Endothelial cell of umbilical vein (primary cell): Measurements from ENCODE around the gene PTGFRN. TPM values are rescaled to one million over a fixed set of nuclear protein-coding genes. Genes with fewer than 3 reads are reported as not detected.

ENCODE experiments used
- BruUV-seq: library from RNA; stranded (reverse); fragments of 400-500 nt; replicated peaks from 2 replicates; lab custom pipeline; 2021; lab: Mats Ljungman, UMichigan
- CTCF ChIA-PET: fragments of 300-600, 350-600 bp; sonication (Branson Sonifier 250); formaldehyde crosslinking; loops from one replicate; lab custom pipeline; 2021; ENCODE audit warnings: antibody characterized with exemption, inconsistent platforms; lab: Charles Lee
- POLR2A ChIA-PET: fragments of 300-600, 350-600 bp; sonication (Branson Sonifier 250); formaldehyde crosslinking; loops from one replicate; lab custom pipeline; 2021; ENCODE audit warnings: antibody characterized with exemption, inconsistent platforms; lab: Charles Lee
- DNase-seq: peaks from one replicate; pipeline ENCODE4 v3.0.0-alpha.2; 2011; ENCODE audit warnings: low read depth, low spot score
- FAIRE-seq: peaks from 2 replicates; lab custom pipeline; 2011; peaks lifted over from hg19 to GRCh38; lab: Jason Lieb, UNC
- H2AFZ ChIP-seq: 2 replicates; pipeline ENCODE4 v1.6.0; 2012; ENCODE audit warnings: low read depth, low read length, control low read depth, inconsistent platforms
- H3K27ac ChIP-seq: 2 replicates; pipeline ENCODE4 v1.5.1; 2011; ENCODE audit warnings: low read depth, mild to moderate bottlenecking, control low read depth, low read length, moderate library complexity; ENCODE audit not compliant: insufficient read depth
- H3K27me3 ChIP-seq, 2 experiments: 2 replicates each; pipeline versions ENCODE4 v1.6.0 to v1.6.1; 2011; ENCODE audit warnings: low read length in 2 of 2, mixed read lengths in 1 of 2; ENCODE audit not compliant: control insufficient read depth in 2 of 2, insufficient read depth in 2 of 2
- H3K36me3 ChIP-seq, 2 experiments: 2 replicates in 1 of 2; 3 replicates in 1 of 2; pipeline ENCODE4 v1.5.1; 2011; ENCODE audit warnings: low read length in 2 of 2, mild to moderate bottlenecking in 1 of 2, moderate library complexity in 1 of 2; ENCODE audit not compliant: control insufficient read depth in 2 of 2, insufficient read depth in 2 of 2; ENCODE audit errors: extremely low read depth in 1 of 2
- H3K4me1 ChIP-seq: 3 replicates; pipeline ENCODE4 v1.5.1; 2011; ENCODE audit warnings: mild to moderate bottlenecking, low read length; ENCODE audit not compliant: control insufficient read depth, insufficient read depth; ENCODE audit errors: extremely low read depth
- H3K4me2 ChIP-seq: 2 replicates; pipeline ENCODE4 v1.6.1; 2011; ENCODE audit warnings: low read length, control low read depth, mixed read lengths; ENCODE audit not compliant: insufficient read depth
- H3K4me3 ChIP-seq, 3 experiments: fragments of 200-600 bp in 1 of 3; sonication (generic), shearing (Covaris generic) in 1 of 3; replicated peaks in 1 of 3; 2 replicates each; pipeline ENCODE4 v1.5.1; 2011 to 2016; ENCODE audit warnings: control low read depth in 3 of 3, low read length in 3 of 3, mild to moderate bottlenecking in 2 of 3, inconsistent platforms in 1 of 3, low read depth in 1 of 3, moderate library complexity in 1 of 3; ENCODE audit not compliant: insufficient read depth in 1 of 3
- H3K79me2 ChIP-seq: 2 replicates; pipeline ENCODE4 v1.6.0; 2012; ENCODE audit warnings: low read length, inconsistent platforms; ENCODE audit not compliant: control insufficient read depth, insufficient read depth
- H3K9ac ChIP-seq: replicated peaks from 2 replicates; pipeline ENCODE3; 2011; ENCODE audit warnings: low read length, control low read depth; ENCODE audit not compliant: insufficient read depth; ENCODE audit errors: extremely low read depth
- H3K9me1 ChIP-seq: replicated peaks from 3 replicates; pipeline ENCODE4 v1.6.0; 2011; ENCODE audit warnings: mild to moderate bottlenecking, low read length; ENCODE audit not compliant: control insufficient read depth, insufficient read depth; ENCODE audit errors: extremely low read depth
- H3K9me3 ChIP-seq: replicated peaks from 2 replicates; pipeline ENCODE4 v1.5.1; 2012; ENCODE audit warnings: low read length, inconsistent platforms; ENCODE audit not compliant: control insufficient read depth, insufficient read depth
- H4K20me1 ChIP-seq: replicated peaks from 2 replicates; pipeline ENCODE3; 2011; ENCODE audit warnings: mild to moderate bottlenecking, low read length; ENCODE audit not compliant: control insufficient read depth, insufficient read depth; ENCODE audit errors: extremely low read depth
- EZH2 ChIP-seq: IDR thresholded peaks from 2 replicates; pipeline ENCODE4 v1.6.1; 2012; ENCODE audit warnings: borderline replicate concordance, low read depth, mild to moderate bottlenecking, moderate library complexity, low read length, inconsistent platforms; ENCODE audit not compliant: severe bottlenecking
- FOS ChIP-seq: IDR thresholded peaks from 2 replicates; pipeline ENCODE4 v1.6.1; 2011; ENCODE audit warnings: mild to moderate bottlenecking, low read length, moderate library complexity, borderline replicate concordance; ENCODE audit not compliant: insufficient read depth
- GATA2 ChIP-seq: IDR thresholded peaks from 2 replicates; pipeline ENCODE4 v1.7.0; 2011; ENCODE audit warnings: low read depth, mild to moderate bottlenecking, moderate library complexity, mixed read lengths, low read length; ENCODE audit not compliant: insufficient read length, insufficient read depth
- JUN ChIP-seq: IDR thresholded peaks from 2 replicates; pipeline ENCODE4 v1.6.1; 2011; ENCODE audit warnings: borderline replicate concordance, low read depth; ENCODE audit not compliant: insufficient read length, insufficient read depth
- MYC ChIP-seq: IDR thresholded peaks from one replicate; pipeline ENCODE4 v1.6.1; 2011; ENCODE audit warnings: mild to moderate bottlenecking, low read depth, low read length
- POLR2A ChIP-seq: IDR thresholded peaks from 2 replicates; pipeline ENCODE4 v1.6.1; 2012; ENCODE audit warnings: low read depth, mild to moderate bottlenecking, control low read depth, low read length
- POLR2AphosphoS5 ChIP-seq: IDR thresholded peaks from 2 replicates; pipeline ENCODE4 v1.6.1; 2012; ENCODE audit warnings: low read depth, mild to moderate bottlenecking, control low read depth, low read length, moderate library complexity; ENCODE audit not compliant: insufficient read depth
- dilution Hi-C: fragments of 300-500 bp; cut with MboI; formaldehyde crosslinking; loops from one replicate; pipeline ENCODE4 v1.15.0; 2019; ENCODE audit warnings: low sequenced_read_pairs; ENCODE audit not compliant: extremely low pct_ligation_motif_present
- intact Hi-C: fragments of 100-400 bp; cut with micrococcal nuclease; formaldehyde crosslinking; loops from one replicate; pipeline ENCODE4 v1.10.0; 2022
- polyA plus RNA-seq, 4 experiments: library from polyadenylated mRNA; depleted of rRNA in 3 of 4; stranded (reverse) in 3 of 4; unstranded in 1 of 4; fragments of >200 nt; gene quantifications; 2 replicates each; pipeline versions ENCODE4 v1.2.1 to v1.2.3, GENCODE V29; 2011 to 2012; ENCODE audit warnings: missing spikeins in 1 of 4
- total RNA-seq: library from RNA; stranded (reverse); gene quantifications from 2 replicates; pipeline ENCODE4 v1.2.3, GENCODE V29; 2021
- TF ChIP-seq, protein P1 (sequence below): IDR thresholded peaks from 2 replicates; pipeline ENCODE4 v1.6.1; 2011; ENCODE audit not compliant: insufficient read depth, insufficient read length
- TF ChIP-seq, protein P2 (sequence below), 2 donors: IDR thresholded peaks; 1 replicate in 1 of 2; 2 replicates in 1 of 2; pipeline ENCODE4 v1.5.1; 2011; ENCODE audit warnings: low read length in 2 of 2, mild to moderate bottlenecking in 2 of 2, moderate library complexity in 2 of 2, control low read depth in 1 of 2, inconsistent platforms in 1 of 2, low read depth in 1 of 2; ENCODE audit not compliant: insufficient read depth in 1 of 2; ENCODE audit errors: extremely low read depth in 1 of 2

The PTGFRN gene
- total and polyA plus RNA-seq, 2 donors (not counting 3 experiments of a cell fraction or from before 2014, with no cell fraction given): 39.6 to 60.7 TPM

DNA sequence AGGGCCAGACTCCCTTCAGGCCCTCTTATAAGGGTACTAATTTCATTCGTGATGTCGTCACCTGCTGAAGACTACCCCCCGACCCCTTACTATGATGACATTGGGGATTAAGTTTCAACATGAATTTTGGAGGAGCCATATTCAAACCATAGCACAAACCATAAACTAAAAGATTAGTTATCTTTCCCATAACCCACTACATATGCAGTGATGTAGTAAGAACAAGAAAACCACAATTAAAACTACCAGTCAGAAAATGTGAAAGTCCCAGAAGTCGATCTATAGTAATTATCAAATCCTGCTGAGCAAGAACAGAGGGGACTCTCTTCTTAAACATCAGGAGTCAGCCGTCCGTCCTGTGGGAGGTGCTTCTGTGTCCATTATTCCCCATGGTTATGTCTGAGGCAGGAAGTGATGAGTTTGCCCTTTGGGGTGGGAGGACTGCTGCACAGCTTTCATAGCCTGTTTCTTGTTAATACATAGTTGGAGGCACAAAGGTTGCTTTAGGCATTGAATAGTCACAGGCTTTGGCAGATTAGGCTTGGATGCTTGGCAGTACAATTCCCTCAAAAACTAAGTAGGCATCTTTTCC lies 35.9 kb upstream of the PTGFRN start:
- H3K36me3 ChIP-seq: no peaks in the 10 kb centered on the region
- ChIA-PET POLR2A (no interaction called here), CTCF (interaction anchor here (1.0 kb wide), 1 partner anchor 20 kb away, joined by 3 read pairs; no protein-coding TSS in a partner anchor)
- dilution Hi-C loops (no loop called here), intact Hi-C loops (no loop called here)
- no peak for TF ChIP-seq FOS
- TF ChIP-seq, protein P1, sequence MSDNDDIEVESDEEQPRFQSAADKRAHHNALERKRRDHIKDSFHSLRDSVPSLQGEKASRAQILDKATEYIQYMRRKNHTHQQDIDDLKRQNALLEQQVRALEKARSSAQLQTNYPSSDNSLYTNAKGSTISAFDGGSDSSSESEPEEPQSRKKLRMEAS: no peak
- no peak for TF ChIP-seq POLR2A
- TF ChIP-seq EZH2: no peak
- TF ChIP-seq GATA2: no peak
- TF ChIP-seq, protein P2, sequence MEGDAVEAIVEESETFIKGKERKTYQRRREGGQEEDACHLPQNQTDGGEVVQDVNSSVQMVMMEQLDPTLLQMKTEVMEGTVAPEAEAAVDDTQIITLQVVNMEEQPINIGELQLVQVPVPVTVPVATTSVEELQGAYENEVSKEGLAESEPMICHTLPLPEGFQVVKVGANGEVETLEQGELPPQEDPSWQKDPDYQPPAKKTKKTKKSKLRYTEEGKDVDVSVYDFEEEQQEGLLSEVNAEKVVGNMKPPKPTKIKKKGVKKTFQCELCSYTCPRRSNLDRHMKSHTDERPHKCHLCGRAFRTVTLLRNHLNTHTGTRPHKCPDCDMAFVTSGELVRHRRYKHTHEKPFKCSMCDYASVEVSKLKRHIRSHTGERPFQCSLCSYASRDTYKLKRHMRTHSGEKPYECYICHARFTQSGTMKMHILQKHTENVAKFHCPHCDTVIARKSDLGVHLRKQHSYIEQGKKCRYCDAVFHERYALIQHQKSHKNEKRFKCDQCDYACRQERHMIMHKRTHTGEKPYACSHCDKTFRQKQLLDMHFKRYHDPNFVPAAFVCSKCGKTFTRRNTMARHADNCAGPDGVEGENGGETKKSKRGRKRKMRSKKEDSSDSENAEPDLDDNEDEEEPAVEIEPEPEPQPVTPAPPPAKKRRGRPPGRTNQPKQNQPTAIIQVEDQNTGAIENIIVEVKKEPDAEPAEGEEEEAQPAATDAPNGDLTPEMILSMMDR (IDR thresholded peaks at IDR 0.05; ENCODE audit: extremely low read depth in 1 of 2, insufficient read depth in 1 of 2, low read depth in 1 of 2, low read length in 2 of 2): no peak
- TF ChIP-seq MYC: no peak
- no peak for TF ChIP-seq POLR2AphosphoS5
- no peak for TF ChIP-seq JUN
- H3K4me2 ChIP-seq: no peak overlapping the region
- no peak overlapping the region for H3K27ac ChIP-seq
- H3K4me1 ChIP-seq: peaks cover 7% of the 10 kb centered on the region
- no peaks in the 10 kb centered on the region for H3K79me2 ChIP-seq
- no peaks in the 10 kb centered on the region for H3K9me3 ChIP-seq
- H4K20me1 ChIP-seq: no peaks in the 10 kb centered on the region
- FAIRE-seq: no peak
- H2AFZ ChIP-seq: no peak overlapping the region
- H3K9ac ChIP-seq: no peak overlapping the region
- no TSS peak for BruUV-seq
- no peak for DNase-seq
- H3K4me3 ChIP-seq: no peak overlapping the region
- H3K27me3 ChIP-seq: peaks cover 5 to 6% of the 10 kb centered on the region in 2 experiments
- no peaks in the 10 kb centered on the region for H3K9me1 ChIP-seq
